GM12872 (cell line): ENCODE measurements around the gene PRDX3.

Experiments
- CTCF ChIP-seq: IDR thresholded peaks from 3 replicates; pipeline ENCODE4 v1.5.1; 2011; ENCODE audit warnings: low read depth, mild to moderate bottlenecking, low read length, moderate library complexity; ENCODE audit not compliant: insufficient read depth

Gene PRDX3

GRCh38 chr10:119153661-119154060 lies 25.0 kb downstream of the PRDX3 start:
- TF ChIP-seq CTCF, result no peak

GRCh38 chr10:119153041-119153440 lies 25.6 kb downstream of the PRDX3 start:
- no peak for TF ChIP-seq CTCF

GRCh38 chr10:119149729-119150128 lies 28.9 kb downstream of the PRDX3 start:
- TF ChIP-seq CTCF, result 0 out of 3 replicates have a peak, but pooled peaks have one; percentile 6

- no peak for TF ChIP-seq CTCF
Measured at GRCh38 chr10:119149157-119149556, 29.5 kb downstream of the PRDX3 start.

- TF ChIP-seq CTCF, result no peak
Measured at GRCh38 chr10:119143657-119144056, 35.0 kb downstream of the PRDX3 start.

GRCh38 chr10:119140603-119141245 lies 37.9 kb downstream of the PRDX3 start:
- no peak for TF ChIP-seq CTCF

- peak; percentile 85 for TF ChIP-seq CTCF
Measured at GRCh38 chr10:119139464-119140067, 39.0 kb downstream of the PRDX3 start.
